NCI-H1092 treated with DMSO at 0.1 percent for 48 hours (cell line): ENCODE measurements around the gene FBXW12.

Source experiments
- DNase-seq: peaks from one replicate; lab custom pipeline; 2025; lab: John Stamatoyannopoulos, UW

FBXW12 gene

GRCh38 chr3:48422272-48422671 lies 50.3 kb downstream of the FBXW12 start:
- DNase-seq = no peak

- DNase-seq = no peak
Observed at GRCh38 chr3:48422681-48423080, 50.7 kb downstream of the FBXW12 start.

GRCh38 chr3:48423241-48423882 lies 51.3 kb downstream of the FBXW12 start:
- DNase-seq = no peak

GRCh38 chr3:48423883-48424695 lies 52.1 kb downstream of the FBXW12 start:
- DNase-seq = no peak

- DNase-seq = no peak
Observed at GRCh38 chr3:48425281-48425812, 53.3 kb downstream of the FBXW12 start.

- DNase-seq = no peak
Observed at GRCh38 chr3:48426401-48426909, 54.4 kb downstream of the FBXW12 start.

GRCh38 chr3:48426944-48427629 lies 55.1 kb downstream of the FBXW12 start:
- no peak for DNase-seq

DNA sequence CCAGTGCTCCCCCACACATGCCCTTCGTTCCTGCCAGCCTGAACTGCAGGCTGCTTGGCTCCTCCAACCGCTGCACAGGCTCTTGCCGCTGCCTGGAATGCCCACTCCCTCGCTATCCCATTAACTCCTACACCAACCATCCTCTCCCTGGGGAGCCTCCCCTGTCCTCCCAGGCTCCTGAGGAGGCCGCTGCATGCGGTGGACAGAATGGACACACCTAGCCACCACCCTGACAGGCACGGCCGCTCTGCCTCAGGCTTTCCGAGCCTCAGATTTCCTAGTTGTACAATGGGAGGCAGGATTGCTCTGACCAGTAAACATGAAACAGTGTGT lies 55.6 kb downstream of the FBXW12 start:
- no peak for DNase-seq

- DNase-seq = no peak
Observed at GRCh38 chr3:48428088-48428571, 56.1 kb downstream of the FBXW12 start.

DNA sequence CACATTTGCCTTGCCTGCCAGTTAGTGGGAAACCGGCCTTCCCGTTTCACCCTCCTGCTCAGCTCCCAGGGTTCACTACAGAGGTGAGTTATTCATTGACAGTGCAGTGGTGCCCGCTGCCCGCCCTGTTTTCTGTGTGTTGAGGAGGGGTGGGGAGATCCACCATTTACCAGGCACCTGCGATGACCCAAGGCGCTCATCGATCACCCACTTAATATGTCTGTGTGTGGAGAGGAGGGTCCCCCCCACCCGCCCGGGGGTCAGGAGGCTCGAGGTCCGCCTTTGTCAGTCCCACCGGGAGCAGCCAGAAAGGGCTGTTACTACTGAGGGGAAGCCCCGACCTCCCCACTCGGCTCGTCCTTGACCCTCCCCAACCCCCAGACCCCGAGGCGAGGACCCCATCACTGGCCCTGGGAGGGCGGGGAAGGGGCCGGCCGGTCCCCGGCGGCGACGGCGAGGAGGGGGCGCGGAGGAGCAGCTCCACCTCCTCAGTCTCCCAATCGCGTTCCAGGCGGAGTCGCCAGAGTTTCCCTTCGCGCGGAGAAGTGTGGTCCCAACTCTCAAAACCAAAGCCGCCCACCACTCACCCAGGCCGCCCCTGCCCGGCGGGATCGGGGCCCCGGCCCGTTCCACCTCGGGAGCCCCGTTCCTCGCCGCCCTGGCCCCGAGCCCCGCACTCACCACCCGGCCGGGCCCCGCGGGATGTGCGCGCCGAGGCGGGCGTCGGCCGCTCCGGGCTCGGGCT lies 56.7 kb downstream of the FBXW12 start:
- DNase-seq = peak; percentile 34

DNA sequence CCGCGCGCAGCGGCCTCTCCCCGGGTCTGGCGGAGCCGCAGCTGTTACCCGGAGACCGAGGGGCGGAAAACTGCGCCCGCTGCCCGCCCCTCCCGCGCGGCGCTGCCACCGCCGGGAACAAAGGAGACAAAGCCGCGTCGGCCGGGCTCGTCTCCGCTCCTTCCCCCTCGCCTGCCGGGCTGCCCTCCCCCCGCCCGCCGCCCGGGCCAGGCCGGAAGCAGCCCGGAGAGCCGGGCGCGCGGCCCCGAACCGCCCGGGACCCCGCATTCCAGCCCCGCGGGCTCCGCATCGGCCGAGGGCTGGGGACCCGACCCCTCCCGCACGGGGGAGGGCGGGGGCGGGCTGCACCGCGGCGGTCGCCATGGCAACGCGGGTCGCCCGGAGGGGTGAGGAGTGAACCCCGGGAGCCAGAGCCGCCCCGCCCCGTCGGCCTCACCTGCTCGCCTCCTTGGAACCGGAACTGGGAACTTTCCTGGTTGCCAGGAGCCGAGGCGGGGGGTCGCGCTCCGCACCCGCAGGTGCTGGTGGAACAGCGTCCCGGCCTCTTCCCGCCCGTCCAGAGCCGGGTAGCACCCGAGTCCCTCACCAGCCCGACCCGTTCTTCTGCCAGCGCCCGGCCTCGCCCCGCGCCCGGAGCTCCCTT lies 57.4 kb downstream of the FBXW12 start:
- DNase-seq = peak; percentile 43

- peak; percentile 71 for DNase-seq
Observed at GRCh38 chr3:48429960-48430707, 58.1 kb downstream of the FBXW12 start, which contains the start of gene PLXNB1. PLXNB1 (minus strand) TSS chr3:48430086; CDS start chr3:48424611, 5,475 bp downstream.

- DNase-seq = no peak
Observed at GRCh38 chr3:48430708-48431101, 58.7 kb downstream of the FBXW12 start.

GRCh38 chr3:48431224-48432029 lies 59.4 kb downstream of the FBXW12 start:
- no peak for DNase-seq

- no peak for DNase-seq
Observed at GRCh38 chr3:48432411-48433371, 60.7 kb downstream of the FBXW12 start.

DNA sequence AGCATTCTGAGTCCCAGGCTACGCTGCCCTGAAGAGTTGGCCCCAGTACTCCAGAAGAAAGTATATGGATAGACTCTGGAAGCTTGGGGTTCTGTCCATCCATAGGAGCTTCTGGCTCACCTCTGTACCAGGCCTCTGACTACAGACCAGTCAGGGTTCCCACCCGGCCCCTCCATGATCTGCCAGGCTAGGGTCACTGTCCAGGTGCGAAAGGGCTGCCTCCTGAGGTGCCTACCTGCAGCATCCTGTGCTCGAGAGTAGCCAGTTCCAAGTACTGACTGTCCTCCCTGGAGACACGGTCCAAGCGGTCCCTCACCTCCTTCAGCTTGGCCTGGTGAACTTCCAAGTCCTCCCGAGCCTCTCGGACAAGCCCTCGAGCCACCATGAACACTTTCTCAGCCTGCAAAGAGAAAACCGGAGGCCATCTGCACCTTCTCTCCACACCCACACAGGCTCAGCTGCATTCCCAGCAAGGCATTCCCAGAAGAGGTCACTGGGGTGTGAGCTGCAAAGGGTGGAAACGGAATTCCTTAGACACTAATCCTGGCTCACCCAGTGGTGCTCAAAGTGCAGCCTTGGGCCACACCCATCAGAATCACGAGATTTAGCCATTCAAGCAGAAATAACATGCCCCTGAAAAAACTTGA lies 61.6 kb downstream of the FBXW12 start:
- no peak for DNase-seq

DNA sequence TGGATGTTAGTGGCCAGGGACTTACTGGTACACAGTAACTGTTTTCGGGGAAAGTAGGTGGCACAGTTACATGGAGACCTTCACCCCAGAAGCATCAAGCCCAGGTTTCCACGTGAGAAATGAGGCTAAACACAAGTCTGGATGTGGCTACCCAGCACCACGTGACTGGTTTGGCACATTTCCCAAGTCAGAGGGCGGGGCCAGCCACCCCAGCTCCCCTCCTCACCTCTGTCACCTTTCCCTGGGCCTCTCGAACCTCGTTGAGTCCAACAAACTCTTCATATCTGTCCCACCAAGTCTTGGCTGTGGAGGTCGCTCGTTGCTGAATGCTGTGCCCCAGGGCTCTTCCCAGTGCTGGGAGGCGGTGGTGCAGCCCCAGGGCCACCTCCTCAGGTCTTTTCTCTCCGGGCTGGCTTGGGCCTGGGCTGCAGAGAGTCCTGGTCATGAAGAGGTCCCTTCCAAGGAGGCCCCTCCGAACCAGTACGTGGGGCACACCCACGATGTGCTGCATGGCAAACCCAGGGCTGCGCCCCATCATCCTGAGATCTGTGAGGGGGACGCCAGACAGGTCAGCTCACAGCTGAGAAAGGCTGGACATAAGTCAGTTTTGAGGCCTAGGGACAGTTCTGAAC lies 62.7 kb downstream of the FBXW12 start:
- no peak for DNase-seq
